ENCODE data around the gene GCH1. TPM values are rescaled to one million over a fixed set of nuclear protein-coding genes. Genes with fewer than 3 reads are reported as not detected.
"Not testable (repeated sequence)": the region's sequence is repeated elsewhere in the genome, so short reads cannot be mapped to it uniquely, and the experiment has no call there.

Gene GCH1
- total RNA-seq, 2 experiments from 2014 or later = 54.8 to 55.1 TPM

DNA sequence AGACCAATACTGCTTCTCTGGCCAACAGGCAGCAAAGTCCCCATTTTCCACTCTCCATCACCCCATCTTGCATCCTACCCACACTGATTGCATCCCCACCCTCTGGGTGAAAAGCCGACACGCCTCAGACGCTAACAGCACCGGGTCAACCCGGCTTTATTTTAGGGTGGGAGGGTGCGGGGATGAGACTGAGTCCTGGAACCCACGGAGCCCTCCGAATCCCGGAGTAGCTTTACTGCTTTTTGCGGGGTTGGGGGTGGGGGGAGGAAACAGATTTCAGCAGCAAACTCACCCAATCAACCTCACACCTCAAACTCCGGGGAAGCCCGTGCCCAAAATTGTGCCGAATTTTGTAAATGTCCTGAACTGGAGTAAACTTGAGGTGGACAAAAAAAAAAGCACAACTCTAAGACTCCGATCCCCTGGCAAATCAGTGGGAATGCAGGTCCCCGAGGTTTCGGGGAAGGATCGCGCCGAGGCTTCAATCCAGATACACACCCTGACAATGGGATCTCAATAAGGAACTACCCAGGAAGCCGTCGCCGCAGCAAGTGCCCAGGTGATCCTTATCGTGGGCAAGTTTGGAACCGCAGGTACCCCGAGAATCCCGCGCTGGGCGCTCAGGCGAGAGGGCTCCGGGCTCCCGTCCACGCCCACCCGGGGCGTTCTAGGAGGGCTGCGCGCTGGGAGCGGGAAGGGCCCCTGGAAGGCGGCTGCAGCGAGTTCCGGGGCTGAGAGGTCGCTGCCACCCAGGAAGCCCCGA is 1.1 kb downstream of the GCH1 start:
- H3K27ac Mint-ChIP-seq = peak overlapping the region; percentile 90
- peaks cover 23% of the 10 kb centered on the region for H3K36me3 Mint-ChIP-seq (ENCODE audit: low read depth)
- H3K4me3 Mint-ChIP-seq = peak overlapping the region; percentile 84
- peak; percentile 27 for DNase-seq
- POLR2A ChIA-PET = interaction anchor here (1.2 kb wide), 1 partner anchor 505 kb away, joined by 3 read pairs; the partner anchor contains the start of gene CDKN3
- H3K27me3 Mint-ChIP-seq = no peaks in the 10 kb centered on the region
- no peaks in the 10 kb centered on the region for H3K9me3 Mint-ChIP-seq
- peaks cover 41% of the 10 kb centered on the region for H3K4me1 Mint-ChIP-seq
- CTCF ChIA-PET = interaction anchor here (1.0 to 2.4 kb wide), 4 partner anchors 20 to 398 kb away, joined by 3 to 7 read pairs (median 4); partner anchors contain the start of genes SOCS4 and WDHD1

DNA sequence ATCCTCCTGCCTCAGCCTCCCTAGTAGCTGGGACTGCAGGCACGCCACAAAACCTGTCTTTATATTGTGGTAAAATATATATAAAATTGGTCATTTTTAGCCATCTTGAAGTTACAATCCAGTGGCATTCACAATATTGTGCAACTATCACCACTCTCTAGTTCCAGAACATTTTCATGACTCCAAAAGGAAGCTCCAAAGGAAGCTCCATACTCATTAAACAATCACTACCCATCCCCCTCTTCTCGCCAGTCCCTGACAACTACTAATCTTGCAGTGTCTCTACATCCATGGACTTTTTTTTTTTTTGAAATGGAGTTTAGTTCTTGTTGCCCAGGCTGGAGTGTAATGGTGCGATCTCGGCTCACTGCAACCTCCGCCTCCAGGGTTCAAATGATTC is 3.1 kb downstream of the GCH1 start:
- Mint-ChIP-seq H3K27me3 (no peaks in the 10 kb centered on the region), H3K36me3 (ENCODE audit: low read depth) (peaks cover 14% of the 10 kb centered on the region), H3K9me3 (no peaks in the 10 kb centered on the region), H3K4me3 (peak overlapping the region; percentile 84), H3K27ac (no peak overlapping the region), H3K4me1 (peaks cover 41% of the 10 kb centered on the region)
- ChIA-PET POLR2A (interaction anchor here (0.6 kb wide), 1 partner anchor 66 kb away, joined by 3 read pairs; no protein-coding TSS in a partner anchor), CTCF (interaction anchor here (0.6 to 2.1 kb wide), 3 partner anchors 13 to 116 kb away, joined by 3 to 5 read pairs (median 5); no protein-coding TSS in a partner anchor)
- DNase-seq = no peak

GRCh38 chr14:54897809-54898555 is 4.6 kb downstream of the GCH1 start:
- Mint-ChIP-seq H3K4me1 (peaks cover 42% of the 10 kb centered on the region), H3K36me3 (ENCODE audit: low read depth) (peaks cover 17% of the 10 kb centered on the region)
- DNase-seq, H3K4me3 Mint-ChIP-seq, H3K27ac Mint-ChIP-seq, H3K27me3 Mint-ChIP-seq, H3K9me3 Mint-ChIP-seq: not testable (repeated sequence)
- ChIA-PET CTCF (interaction anchor here (0.5 to 2.1 kb wide), 3 partner anchors 15 to 74 kb away, joined by 3 to 5 read pairs (median 5); no protein-coding TSS in a partner anchor), POLR2A (interaction anchor here (0.6 kb wide), 1 partner anchor 174 kb away, joined by 3 read pairs; no protein-coding TSS in a partner anchor)

GRCh38 chr14:54895683-54896082 is 6.9 kb downstream of the GCH1 start:
- H3K27me3 Mint-ChIP-seq = no peaks in the 10 kb centered on the region
- H3K27ac Mint-ChIP-seq = no peak overlapping the region
- H3K4me3 Mint-ChIP-seq = no peak overlapping the region
- peaks cover 23% of the 10 kb centered on the region for H3K36me3 Mint-ChIP-seq (ENCODE audit: low read depth)
- DNase-seq = no peak
- CTCF ChIA-PET = no interaction called here
- peaks cover 53% of the 10 kb centered on the region for H3K4me1 Mint-ChIP-seq
- H3K9me3 Mint-ChIP-seq = no peaks in the 10 kb centered on the region
- POLR2A ChIA-PET = no interaction called here

- no peaks in the 10 kb centered on the region for H3K9me3 Mint-ChIP-seq
- DNase-seq = no peak
- H3K4me3 Mint-ChIP-seq = no peak overlapping the region
- no peak overlapping the region for H3K27ac Mint-ChIP-seq
- H3K36me3 Mint-ChIP-seq (ENCODE audit: low read depth) = peaks cover 18% of the 10 kb centered on the region
- H3K4me1 Mint-ChIP-seq = peaks cover 49% of the 10 kb centered on the region
- POLR2A ChIA-PET = no interaction called here
- no peaks in the 10 kb centered on the region for H3K27me3 Mint-ChIP-seq
- CTCF ChIA-PET = no interaction called here
These were observed 7.6 kb downstream of the GCH1 start for GRCh38 chr14:54894995-54895394.

DNA sequence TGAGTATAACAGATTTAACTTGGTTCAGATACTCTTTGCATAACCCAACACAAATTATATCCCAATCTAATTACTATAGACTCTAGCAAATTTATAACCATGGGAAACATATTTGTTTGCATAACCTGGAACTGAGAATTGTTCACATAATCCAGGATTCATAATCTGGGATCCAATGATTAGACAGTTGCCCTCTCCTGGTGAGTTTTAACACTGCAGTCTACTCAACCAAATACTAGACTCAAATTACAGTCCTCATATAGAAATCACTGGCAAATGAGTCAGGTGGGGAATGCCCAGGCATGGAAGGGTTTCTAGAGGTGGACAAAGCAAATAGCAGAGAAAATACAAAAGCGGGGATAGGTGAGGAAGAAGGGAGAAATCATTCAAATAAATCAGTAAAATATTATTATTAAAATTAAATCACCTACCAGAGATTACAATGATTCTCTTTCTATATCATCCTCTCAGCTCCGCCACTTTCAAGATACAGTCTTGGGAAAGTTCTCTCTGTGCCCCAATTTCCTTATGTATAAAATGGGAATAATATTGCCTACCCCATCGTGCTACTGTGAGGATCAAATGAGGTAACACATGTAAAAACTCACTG is 9.4 kb downstream of the GCH1 start:
- CTCF ChIA-PET = interaction anchor here (1.2 to 1.6 kb wide), 3 partner anchors 10 to 154 kb away, joined by 4 to 5 read pairs (median 4); partner anchors contain the start of genes SOCS4 and WDHD1
- POLR2A ChIA-PET = no interaction called here
- Mint-ChIP-seq H3K27ac (no peak overlapping the region), H3K36me3 (ENCODE audit: low read depth) (peaks cover 14% of the 10 kb centered on the region), H3K4me3 (no peak overlapping the region), H3K27me3 (no peaks in the 10 kb centered on the region), H3K4me1 (peaks cover 52% of the 10 kb centered on the region), H3K9me3 (no peaks in the 10 kb centered on the region)
- peak; percentile 59 for DNase-seq

DNA sequence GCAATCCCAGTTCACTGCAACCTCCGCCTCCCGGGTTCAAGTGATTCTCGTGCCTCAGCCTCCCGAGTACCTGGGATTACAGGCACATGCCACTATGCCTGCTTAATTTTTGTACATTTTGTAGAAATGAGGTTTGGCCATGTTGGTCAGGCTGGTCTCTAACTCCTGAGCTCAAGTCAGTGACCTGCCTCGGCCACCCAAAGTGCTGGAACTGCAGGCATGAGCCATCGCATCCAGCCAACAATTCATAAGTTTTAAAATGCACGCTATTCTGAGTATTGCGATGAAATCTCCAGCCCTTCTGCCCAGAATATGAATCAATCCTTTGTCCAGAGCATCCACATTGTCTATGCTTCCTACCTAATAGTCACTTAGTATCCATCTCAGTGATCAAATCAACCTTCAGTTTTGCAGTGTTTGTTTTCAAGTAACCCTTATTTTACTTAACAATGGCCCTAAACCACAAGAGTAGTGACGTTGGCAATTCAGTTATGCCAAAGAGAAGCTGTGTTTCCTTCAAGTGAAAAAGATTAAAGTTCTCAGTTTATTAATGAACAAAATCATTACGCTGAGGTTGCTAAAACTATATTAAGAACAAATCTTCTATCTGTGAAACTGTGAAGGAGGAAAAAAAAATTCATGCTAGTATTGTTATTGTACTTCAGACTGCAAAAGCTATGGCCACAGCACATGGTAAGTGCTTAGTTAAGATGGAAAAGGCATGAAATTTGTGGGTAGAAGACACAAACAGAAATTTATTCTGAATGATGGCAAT is 11.0 kb downstream of the GCH1 start:
- ChIA-PET CTCF (interaction anchor here (0.8 kb wide), 1 partner anchor 10 kb away, joined by 4 read pairs; no protein-coding TSS in a partner anchor), POLR2A (no interaction called here)
- Mint-ChIP-seq H3K27me3 (no peaks in the 10 kb centered on the region), H3K27ac (no peak overlapping the region), H3K4me3 (no peak overlapping the region), H3K4me1 (peaks cover 52% of the 10 kb centered on the region), H3K36me3 (ENCODE audit: low read depth) (peaks cover 11% of the 10 kb centered on the region), H3K9me3 (no peaks in the 10 kb centered on the region)
- no peak for DNase-seq

DNA sequence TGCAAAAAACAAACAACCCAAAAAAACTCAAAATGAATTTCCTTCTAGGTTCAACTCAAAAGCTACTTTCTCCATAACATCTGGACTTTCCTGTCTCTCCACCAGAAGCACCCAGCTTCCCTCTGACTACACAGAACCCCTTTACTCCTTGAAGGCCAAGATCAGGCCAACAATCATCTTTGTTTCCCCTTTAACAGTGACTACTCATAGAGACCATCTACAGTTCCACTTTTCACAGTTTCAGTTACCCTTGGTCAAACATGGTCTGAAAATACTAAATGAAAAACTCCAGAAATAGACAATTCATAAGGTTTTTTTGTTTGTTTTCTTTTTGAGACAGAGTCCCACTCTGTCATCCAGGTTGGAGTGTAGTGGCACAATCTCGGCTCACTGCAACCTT is 11.8 kb downstream of the GCH1 start:
- Mint-ChIP-seq H3K36me3 (ENCODE audit: low read depth) (peaks cover 11% of the 10 kb centered on the region), H3K9me3 (no peaks in the 10 kb centered on the region), H3K4me3 (no peak overlapping the region), H3K27ac (peak overlapping the region; percentile 4), H3K4me1 (peaks cover 50% of the 10 kb centered on the region), H3K27me3 (no peaks in the 10 kb centered on the region)
- ChIA-PET CTCF (interaction anchor here (1.6 kb wide), 1 partner anchor 31 kb away, joined by 6 read pairs; no protein-coding TSS in a partner anchor), POLR2A (no interaction called here)
- no peak for DNase-seq

DNA sequence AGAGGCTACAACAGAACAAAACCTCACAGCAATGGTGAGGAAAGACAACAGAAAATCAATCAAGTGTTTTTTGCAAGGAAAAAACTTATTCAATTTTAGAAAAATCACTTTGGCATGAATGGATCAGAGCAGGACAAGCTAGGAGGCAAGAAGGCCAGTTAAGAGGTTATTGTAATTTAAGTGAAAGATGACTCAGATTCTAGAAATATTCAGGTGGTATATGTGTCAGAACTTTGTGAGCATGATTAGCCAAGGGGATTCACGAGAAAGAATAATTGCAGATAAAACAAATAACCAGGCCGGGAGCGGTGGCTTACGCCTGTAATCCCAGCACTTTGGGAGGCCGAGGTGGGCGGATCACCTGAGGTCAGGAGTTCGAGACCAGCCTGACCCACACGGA is 12.7 kb downstream of the GCH1 start:
- POLR2A ChIA-PET = interaction anchor here (0.7 kb wide), 1 partner anchor 38 kb away, joined by 3 read pairs; no protein-coding TSS in a partner anchor
- CTCF ChIA-PET = interaction anchor here (1.6 kb wide), 1 partner anchor 32 kb away, joined by 6 read pairs; no protein-coding TSS in a partner anchor
- no peak overlapping the region for H3K27ac Mint-ChIP-seq
- peaks cover 47% of the 10 kb centered on the region for H3K4me1 Mint-ChIP-seq
- peaks cover 11% of the 10 kb centered on the region for H3K36me3 Mint-ChIP-seq (ENCODE audit: low read depth)
- H3K27me3 Mint-ChIP-seq = no peaks in the 10 kb centered on the region
- no peaks in the 10 kb centered on the region for H3K9me3 Mint-ChIP-seq
- H3K4me3 Mint-ChIP-seq = no peak overlapping the region
- no peak for DNase-seq

DNA sequence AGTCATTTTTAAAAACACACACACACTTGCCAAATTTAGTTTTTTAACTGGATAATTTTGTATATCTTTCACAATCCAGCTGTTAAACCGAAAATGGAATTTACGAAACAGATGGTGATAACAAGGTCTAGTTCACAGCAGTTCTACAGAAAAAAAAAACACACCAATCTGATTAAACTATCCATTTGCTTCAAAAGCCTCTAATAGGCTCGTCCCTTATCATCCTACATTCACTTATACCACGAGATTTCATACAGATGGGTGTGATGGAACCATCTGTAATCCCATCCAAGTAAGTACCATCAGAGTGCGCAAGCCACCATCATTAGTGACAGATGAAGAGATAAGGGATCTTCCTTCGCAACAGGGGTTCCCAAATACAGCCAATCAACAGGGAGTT is 20.1 kb downstream of the GCH1 start:
- Mint-ChIP-seq H3K36me3 (ENCODE audit: low read depth) (peaks cover 28% of the 10 kb centered on the region), H3K9me3 (no peaks in the 10 kb centered on the region), H3K4me3 (peak overlapping the region; percentile 79), H3K4me1 (peaks cover 62% of the 10 kb centered on the region), H3K27ac (peak overlapping the region; percentile 96), H3K27me3 (no peaks in the 10 kb centered on the region)
- POLR2A ChIA-PET = no interaction called here
- DNase-seq = no peak
- CTCF ChIA-PET = interaction anchor here (0.8 to 1.7 kb wide), 3 partner anchors 17 to 25 kb away, joined by 3 to 5 read pairs (median 5); partner anchors contain the start of gene GCH1

GRCh38 chr14:54881761-54882401 is 20.7 kb downstream of the GCH1 start:
- Mint-ChIP-seq H3K27ac (peak overlapping the region; percentile 96), H3K27me3 (no peaks in the 10 kb centered on the region), H3K4me1 (peaks cover 63% of the 10 kb centered on the region), H3K9me3 (no peaks in the 10 kb centered on the region), H3K4me3 (peak overlapping the region; percentile 79), H3K36me3 (ENCODE audit: low read depth) (peaks cover 30% of the 10 kb centered on the region)
- peak; percentile 39 for DNase-seq
- ChIA-PET POLR2A (interaction anchor here (0.6 to 0.7 kb wide), 3 partner anchors 103 to 394 kb away, joined by 3 read pairs; partner anchors contain the start of gene MAPK1IP1L), CTCF (interaction anchor here (0.8 to 1.7 kb wide), 6 partner anchors 10 to 24 kb away, joined by 3 to 5 read pairs (median 4); partner anchors contain the start of gene GCH1)
